ENCODE results near the gene FASLG. TPM values are rescaled to one million over a fixed set of nuclear protein-coding genes. Genes with fewer than 3 reads are reported as not detected.
"Not testable (repeated sequence)": the region's sequence is repeated elsewhere in the genome, so short reads cannot be mapped to it uniquely, and the experiment has no call there.

FASLG gene
- total RNA-seq, 1 donor from 2014 or later: 1.2 TPM

GRCh38 chr1:172616636-172617035 is 42.3 kb upstream of the FASLG start:
- TF ChIP-seq CTCF (IDR thresholded peaks at IDR 0.05): no peak
- H3K27ac ChIP-seq: no peak overlapping the region
- H3K27me3 ChIP-seq (ENCODE audit: low read depth): no peaks in the 10 kb centered on the region
- no peak for DNase-seq
- H3K9me3 ChIP-seq: peaks cover 10% of the 10 kb centered on the region
- H3K36me3 ChIP-seq: peaks cover 1% of the 10 kb centered on the region
- ATAC-seq: no peak
- no peak overlapping the region for H3K4me3 ChIP-seq
- H3K4me1 ChIP-seq: no peaks in the 10 kb centered on the region
- intact Hi-C loops (cut with DNase I): no loop called here

GRCh38 chr1:172620603-172621002 is 38.3 kb upstream of the FASLG start:
- H3K27me3 ChIP-seq (ENCODE audit: low read depth); H3K4me3 ChIP-seq; H3K36me3 ChIP-seq; intact Hi-C loops (cut with DNase I); DNase-seq; H3K4me1 ChIP-seq; ATAC-seq; H3K27ac ChIP-seq: not testable (repeated sequence)
- H3K9me3 ChIP-seq: peaks cover 10% of the 10 kb centered on the region

DNA sequence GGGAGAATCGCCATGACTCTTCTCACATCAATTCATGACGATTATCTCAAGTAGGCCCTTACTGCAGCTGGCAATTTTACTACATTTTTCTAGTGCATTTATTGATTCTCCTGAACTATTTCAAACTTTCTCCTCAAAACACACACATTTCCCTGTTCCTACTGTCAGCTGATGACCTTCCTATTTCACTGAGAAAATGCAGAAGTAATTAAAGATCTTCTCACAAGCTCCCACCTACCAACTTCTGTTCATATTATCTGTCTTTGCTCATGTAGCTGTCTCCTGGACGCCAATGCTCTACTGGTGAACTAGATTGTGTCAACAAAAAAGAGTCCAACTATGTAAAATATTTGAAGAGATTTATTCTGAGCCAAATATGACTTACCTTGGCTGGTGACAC is 36.4 kb upstream of the FASLG start:
- no peaks in the 10 kb centered on the region for H3K4me1 ChIP-seq
- H3K27ac ChIP-seq: no peak overlapping the region
- TF ChIP-seq CTCF (IDR thresholded peaks at IDR 0.05): no peak
- DNase-seq: no peak
- no peaks in the 10 kb centered on the region for H3K36me3 ChIP-seq
- intact Hi-C loops (cut with DNase I): no loop called here
- peaks cover 7% of the 10 kb centered on the region for H3K9me3 ChIP-seq
- H3K4me3 ChIP-seq: no peak overlapping the region
- ATAC-seq: peak in 1 of 2 donors; percentile 11
- no peaks in the 10 kb centered on the region for H3K27me3 ChIP-seq (ENCODE audit: low read depth)

- ATAC-seq: no peak
- no peak for DNase-seq
- no peak overlapping the region for H3K27ac ChIP-seq
- no peaks in the 10 kb centered on the region for H3K36me3 ChIP-seq
- no peak overlapping the region for H3K4me3 ChIP-seq
- H3K27me3 ChIP-seq (ENCODE audit: low read depth): no peaks in the 10 kb centered on the region
- peaks cover 7% of the 10 kb centered on the region for H3K9me3 ChIP-seq
- intact Hi-C loops (cut with DNase I): no loop called here
- no peak for TF ChIP-seq CTCF (IDR thresholded peaks at IDR 0.05)
- H3K4me1 ChIP-seq: no peaks in the 10 kb centered on the region
These were observed 35.2 kb upstream of the FASLG start for GRCh38 chr1:172623748-172624147.

DNA sequence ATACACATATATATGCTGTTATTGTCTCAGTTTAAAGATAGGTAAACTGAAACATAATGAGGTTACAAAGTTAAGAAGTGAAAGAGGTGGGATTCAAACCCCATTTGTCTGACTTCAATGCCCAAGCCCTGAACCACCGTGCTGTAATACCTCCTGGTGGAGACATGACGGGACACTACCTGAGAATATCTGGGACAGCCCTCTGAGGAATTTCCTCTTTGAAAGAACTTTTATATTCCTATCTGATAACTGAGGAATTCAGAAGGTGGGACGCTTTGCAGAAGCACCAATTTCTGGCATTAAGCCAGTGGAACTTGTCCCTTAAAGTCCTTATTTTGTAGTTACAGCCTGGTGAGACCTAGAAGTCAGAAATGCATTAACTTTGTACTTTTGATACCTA is 32.1 kb upstream of the FASLG start:
- H3K27me3 ChIP-seq (ENCODE audit: low read depth): no peaks in the 10 kb centered on the region
- DNase-seq (no peak), ATAC-seq (no peak)
- intact Hi-C loops (cut with DNase I): no loop called here
- no peak overlapping the region for H3K27ac ChIP-seq
- no peak for TF ChIP-seq CTCF (IDR thresholded peaks at IDR 0.05)
- H3K36me3 ChIP-seq: no peaks in the 10 kb centered on the region
- H3K4me3 ChIP-seq: no peak overlapping the region
- H3K4me1 ChIP-seq: no peaks in the 10 kb centered on the region
- H3K9me3 ChIP-seq: no peaks in the 10 kb centered on the region

DNA sequence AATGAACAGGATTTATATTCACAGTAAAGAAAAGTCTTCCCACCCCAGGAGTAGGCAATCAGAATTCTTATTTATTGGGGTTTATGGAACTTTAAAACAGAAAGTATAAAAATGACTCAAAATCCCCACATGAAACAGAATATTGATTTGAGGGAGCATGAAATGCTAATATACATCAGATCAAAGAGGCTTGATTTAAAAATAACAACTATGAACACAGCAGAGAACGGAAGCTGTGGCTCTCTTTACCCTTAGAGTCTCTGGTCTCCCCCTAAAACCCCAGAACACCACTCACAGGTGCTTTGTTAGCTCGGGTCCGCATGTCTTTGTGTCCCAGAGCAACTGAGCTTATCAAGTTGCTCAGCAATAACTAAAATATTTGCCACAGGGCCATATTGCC is 31.2 kb upstream of the FASLG start:
- no peaks in the 10 kb centered on the region for H3K36me3 ChIP-seq
- ATAC-seq (no peak), DNase-seq (no peak)
- H3K27me3 ChIP-seq (ENCODE audit: low read depth): no peaks in the 10 kb centered on the region
- no peaks in the 10 kb centered on the region for H3K4me1 ChIP-seq
- H3K9me3 ChIP-seq: no peaks in the 10 kb centered on the region
- no peak overlapping the region for H3K4me3 ChIP-seq
- intact Hi-C loops (cut with DNase I): no loop called here
- TF ChIP-seq CTCF (IDR thresholded peaks at IDR 0.05): no peak
- H3K27ac ChIP-seq: no peak overlapping the region

Data from lower lobe of right lung (tissue), 2 donors.